Fibroblast of lung (primary cell): ENCODE data around the gene ANKS6.

Experiments used
- CTCF ChIP-seq, 2 donors: IDR thresholded peaks in 1 of 2; conservative IDR thresholded peaks in 1 of 2; 1 replicate in 1 of 2; 2 replicates in 1 of 2; pipeline ENCODE4 v1.5.1; 2011 to 2012; ENCODE audit warnings: low read length in 2 of 2, control low read depth in 1 of 2, inconsistent platforms in 1 of 2, low read depth in 1 of 2, mild to moderate bottlenecking in 1 of 2
- EZH2 ChIP-seq: IDR thresholded peaks from 2 replicates; pipeline ENCODE4 v1.5.1; 2012; ENCODE audit warnings: low read length, control low read depth, mild to moderate bottlenecking; ENCODE audit errors: missing control alignments

GRCh38 chr9:98707166-98708102 is 88.9 kb downstream of the ANKS6 start:
- TF ChIP-seq EZH2 (peak; percentile 45), CTCF (conservative IDR thresholded peaks at IDR 0.05 in 1 of 2, IDR thresholded peaks at IDR 0.05 in 1 of 2; ENCODE audit: low read depth in 1 of 2, low read length in 2 of 2) (peak; percentile 56 to 72)
